ENCODE measurements around the gene AKAP10.
"Not testable (repeated sequence)": the region's sequence is repeated elsewhere in the genome, so short reads cannot be mapped to it uniquely, and the experiment has no call there.

Gene AKAP10

GRCh38 chr17:19897090-19897837 is 80.4 kb downstream of the AKAP10 start:
- Histone ChIP-seq H3K36me3 (replicated peaks; ENCODE audit: low read depth, low read length) (no peaks in the 10 kb centered on the region), H3K4me2 (ENCODE audit: low read length) (no peak overlapping the region), H3K4me1 (ENCODE audit: low read length) (no peaks in the 10 kb centered on the region), H3K4me3 (ENCODE audit: low read length) (no peak overlapping the region), H2AFZ (ENCODE audit: low read depth, low read length) (no peak overlapping the region), H3K79me2 (ENCODE audit: low read length) (no peaks in the 10 kb centered on the region), H3K27ac (ENCODE audit: low read length) (no peak overlapping the region), H4K20me1 (ENCODE audit: insufficient read depth, low read length) (no peaks in the 10 kb centered on the region), H3K9me3 (ENCODE audit: insufficient read depth, low read length) (no peaks in the 10 kb centered on the region), H3K9ac (ENCODE audit: low read length) (no peak overlapping the region), H3K27me3 (ENCODE audit: low read depth, low read length) (no peaks in the 10 kb centered on the region)
- TF ChIP-seq EZH2phosphoT487 (IDR thresholded peaks at IDR 0.05; ENCODE audit: low read depth) (no peak), CTCF (IDR thresholded peaks at IDR 0.05; ENCODE audit: low read depth, low read length) (no peak)

- Histone ChIP-seq H3K27ac (ENCODE audit: low read length) (no peak overlapping the region), H3K9me3 (ENCODE audit: insufficient read depth, low read length) (no peaks in the 10 kb centered on the region), H3K4me3 (ENCODE audit: low read length) (no peak overlapping the region), H3K9ac (ENCODE audit: low read length) (no peak overlapping the region), H3K27me3 (ENCODE audit: low read depth, low read length) (no peaks in the 10 kb centered on the region), H2AFZ (ENCODE audit: low read depth, low read length) (no peak overlapping the region), H3K4me1 (ENCODE audit: low read length) (no peaks in the 10 kb centered on the region), H4K20me1 (ENCODE audit: insufficient read depth, low read length) (no peaks in the 10 kb centered on the region), H3K36me3 (replicated peaks; ENCODE audit: low read depth, low read length) (no peaks in the 10 kb centered on the region), H3K79me2 (ENCODE audit: low read length) (no peaks in the 10 kb centered on the region), H3K4me2 (ENCODE audit: low read length) (no peak overlapping the region)
- no peak for TF ChIP-seq CTCF (IDR thresholded peaks at IDR 0.05; ENCODE audit: low read depth, low read length)
- no peak for TF ChIP-seq EZH2phosphoT487 (IDR thresholded peaks at IDR 0.05; ENCODE audit: low read depth)
These were observed 80.9 kb downstream of the AKAP10 start for GRCh38 chr17:19896679-19897078.

- H4K20me1 ChIP-seq (ENCODE audit: insufficient read depth, low read length); H3K79me2 ChIP-seq (ENCODE audit: low read length); H3K4me2 ChIP-seq (ENCODE audit: low read length); H3K36me3 ChIP-seq (replicated peaks; ENCODE audit: low read depth, low read length); H3K9me3 ChIP-seq (ENCODE audit: insufficient read depth, low read length); H3K27me3 ChIP-seq (ENCODE audit: low read depth, low read length); H3K4me3 ChIP-seq (ENCODE audit: low read length); H3K9ac ChIP-seq (ENCODE audit: low read length); H2AFZ ChIP-seq (ENCODE audit: low read depth, low read length); H3K27ac ChIP-seq (ENCODE audit: low read length); H3K4me1 ChIP-seq (ENCODE audit: low read length): not testable (repeated sequence)
These were observed 87.1 kb downstream of the AKAP10 start for GRCh38 chr17:19890554-19890953.

- not testable (repeated sequence) for H3K79me2 ChIP-seq (ENCODE audit: low read length); H3K9me3 ChIP-seq (ENCODE audit: insufficient read depth, low read length); H3K4me1 ChIP-seq (ENCODE audit: low read length); H3K36me3 ChIP-seq (replicated peaks; ENCODE audit: low read depth, low read length); H4K20me1 ChIP-seq (ENCODE audit: insufficient read depth, low read length); H3K27me3 ChIP-seq (ENCODE audit: low read depth, low read length); H3K27ac ChIP-seq (ENCODE audit: low read length); H2AFZ ChIP-seq (ENCODE audit: low read depth, low read length); H3K4me2 ChIP-seq (ENCODE audit: low read length); H3K4me3 ChIP-seq (ENCODE audit: low read length); H3K9ac ChIP-seq (ENCODE audit: low read length)
These were observed 87.6 kb downstream of the AKAP10 start for GRCh38 chr17:19890001-19890400.

GRCh38 chr17:19886116-19886515 is 91.5 kb downstream of the AKAP10 start:
- Histone ChIP-seq H3K27ac (ENCODE audit: low read length) (no peak overlapping the region), H3K4me3 (ENCODE audit: low read length) (no peak overlapping the region), H3K4me1 (ENCODE audit: low read length) (no peaks in the 10 kb centered on the region), H3K4me2 (ENCODE audit: low read length) (no peak overlapping the region), H4K20me1 (ENCODE audit: insufficient read depth, low read length) (no peaks in the 10 kb centered on the region), H3K9me3 (ENCODE audit: insufficient read depth, low read length) (no peaks in the 10 kb centered on the region), H3K79me2 (ENCODE audit: low read length) (no peaks in the 10 kb centered on the region), H3K9ac (ENCODE audit: low read length) (no peak overlapping the region), H3K27me3 (ENCODE audit: low read depth, low read length) (no peaks in the 10 kb centered on the region), H2AFZ (ENCODE audit: low read depth, low read length) (no peak overlapping the region), H3K36me3 (replicated peaks; ENCODE audit: low read depth, low read length) (no peaks in the 10 kb centered on the region)
- TF ChIP-seq CTCF (IDR thresholded peaks at IDR 0.05; ENCODE audit: low read depth, low read length) (no peak), EZH2phosphoT487 (IDR thresholded peaks at IDR 0.05; ENCODE audit: low read depth) (no peak)
